Sigmoid colon (tissue), 3 donors: ENCODE data around the gene HIBADH.

ENCODE experiments used
- POLR2A ChIP-seq, 2 donors: fragments of 450-650 bp; IDR thresholded peaks; one replicate each; pipeline ENCODE4 v1.6.1; 2016; ENCODE audit warnings: antibody characterized with exemption in 2 of 2, mild to moderate bottlenecking in 2 of 2, moderate library complexity in 2 of 2
- TF ChIP-seq, protein P1 (sequence below), 4 experiments: fragments of 450-650 bp in 3 of 4; fragments of 200-600 bp in 1 of 4; IDR thresholded peaks; one replicate each; pipeline ENCODE4 v1.5.1; 2016 to 2019; ENCODE audit warnings: antibody characterized with exemption in 4 of 4, mild to moderate bottlenecking in 3 of 4, moderate library complexity in 2 of 4

DNA sequence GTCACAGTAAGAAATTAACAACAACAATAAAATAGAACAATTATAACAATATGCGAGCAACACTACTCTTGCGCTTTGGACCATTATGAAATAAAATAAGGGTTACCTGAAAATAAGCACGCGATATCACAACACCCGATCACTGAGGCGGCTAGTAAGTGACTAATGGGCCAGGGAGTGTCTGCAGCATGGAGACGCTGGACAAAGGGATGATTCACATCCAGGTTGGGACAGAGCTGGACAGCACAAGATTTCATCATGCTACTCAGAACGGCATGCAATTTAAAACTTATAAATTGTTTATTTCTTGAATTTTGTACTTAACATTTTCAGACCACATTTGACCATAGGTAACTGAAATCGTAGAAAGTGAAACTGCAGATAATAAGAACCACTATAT, 15.6 kb downstream of the HIBADH start:
- TF ChIP-seq, protein P1, sequence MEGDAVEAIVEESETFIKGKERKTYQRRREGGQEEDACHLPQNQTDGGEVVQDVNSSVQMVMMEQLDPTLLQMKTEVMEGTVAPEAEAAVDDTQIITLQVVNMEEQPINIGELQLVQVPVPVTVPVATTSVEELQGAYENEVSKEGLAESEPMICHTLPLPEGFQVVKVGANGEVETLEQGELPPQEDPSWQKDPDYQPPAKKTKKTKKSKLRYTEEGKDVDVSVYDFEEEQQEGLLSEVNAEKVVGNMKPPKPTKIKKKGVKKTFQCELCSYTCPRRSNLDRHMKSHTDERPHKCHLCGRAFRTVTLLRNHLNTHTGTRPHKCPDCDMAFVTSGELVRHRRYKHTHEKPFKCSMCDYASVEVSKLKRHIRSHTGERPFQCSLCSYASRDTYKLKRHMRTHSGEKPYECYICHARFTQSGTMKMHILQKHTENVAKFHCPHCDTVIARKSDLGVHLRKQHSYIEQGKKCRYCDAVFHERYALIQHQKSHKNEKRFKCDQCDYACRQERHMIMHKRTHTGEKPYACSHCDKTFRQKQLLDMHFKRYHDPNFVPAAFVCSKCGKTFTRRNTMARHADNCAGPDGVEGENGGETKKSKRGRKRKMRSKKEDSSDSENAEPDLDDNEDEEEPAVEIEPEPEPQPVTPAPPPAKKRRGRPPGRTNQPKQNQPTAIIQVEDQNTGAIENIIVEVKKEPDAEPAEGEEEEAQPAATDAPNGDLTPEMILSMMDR (IDR thresholded peaks at IDR 0.05) = no peak
- TF ChIP-seq POLR2A (IDR thresholded peaks at IDR 0.05) = no peak
